Effector CD4-positive, alpha-beta T cell (primary cell): ENCODE data around the gene RPL4.

Source experiments
- DNase-seq: peaks from one replicate; pipeline ENCODE4 v3.0.0-alpha.2; 2020

RPL4 gene

GRCh38 chr15:66452971-66453580 is 51.6 kb downstream of the RPL4 start:
- no peak for DNase-seq

- DNase-seq: no peak
These were observed 52.2 kb downstream of the RPL4 start for GRCh38 chr15:66452420-66452819.
